NCI-H446 (cell line): ENCODE measurements around the gene TBX18.
A peak's percentile ranks its signal among the peaks of the same experiment; 100 is the strongest.

Experiments
- DNase-seq, 2 experiments: peaks; one replicate each; lab custom pipeline; 2025; lab: John Stamatoyannopoulos, UW

TBX18 gene

GRCh38 chr6:84671183-84671582 lies 93.2 kb downstream of the TBX18 start:
- DNase-seq: peak; percentile 74 to 86

GRCh38 chr6:84669945-84670344 lies 94.5 kb downstream of the TBX18 start:
- no peak for DNase-seq

DNA sequence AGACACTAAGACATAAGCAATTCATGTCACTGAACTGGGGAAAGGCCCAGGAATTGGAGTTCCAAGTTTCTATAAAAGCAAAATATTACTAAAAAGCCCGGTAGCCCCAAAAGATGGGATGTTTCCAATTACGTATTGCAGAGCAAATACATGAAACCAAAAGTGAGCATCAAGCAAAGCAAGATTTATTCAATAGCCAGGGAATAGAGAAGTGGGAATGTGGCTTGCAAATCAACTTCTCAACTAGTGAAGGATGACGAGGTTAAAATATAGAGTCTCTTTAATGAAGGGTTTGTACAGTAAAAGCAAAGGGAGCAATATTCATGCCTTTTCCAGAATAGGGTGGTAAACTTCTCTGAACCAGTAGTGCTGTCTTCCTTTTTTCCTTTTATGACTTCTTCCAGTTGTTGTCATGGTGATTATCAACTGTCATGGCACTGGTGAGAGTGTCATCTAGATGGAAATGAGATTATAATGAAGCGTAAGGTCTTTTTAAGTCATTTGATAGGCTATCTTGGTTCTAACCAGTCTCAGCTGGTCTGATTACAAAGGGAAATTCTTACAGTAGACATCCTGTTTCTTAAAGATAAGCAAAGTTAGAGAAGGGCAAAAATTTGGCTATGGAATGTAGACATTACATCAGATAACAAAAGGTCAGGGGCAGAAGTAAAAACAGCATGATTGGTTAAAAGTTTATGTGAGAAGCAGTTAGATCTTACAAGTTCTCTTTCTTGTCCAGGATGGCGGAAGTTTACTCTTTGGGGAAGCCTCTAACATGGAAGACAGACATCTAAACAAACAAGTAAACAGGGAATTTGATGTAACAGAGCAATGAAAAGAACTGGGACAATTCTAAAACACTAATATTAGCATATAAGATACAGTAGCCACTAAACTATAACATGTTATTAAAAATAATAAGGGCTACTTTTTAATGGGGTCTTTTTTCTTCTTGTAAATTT lies 96.9 kb downstream of the TBX18 start:
- no peak for DNase-seq

DNA sequence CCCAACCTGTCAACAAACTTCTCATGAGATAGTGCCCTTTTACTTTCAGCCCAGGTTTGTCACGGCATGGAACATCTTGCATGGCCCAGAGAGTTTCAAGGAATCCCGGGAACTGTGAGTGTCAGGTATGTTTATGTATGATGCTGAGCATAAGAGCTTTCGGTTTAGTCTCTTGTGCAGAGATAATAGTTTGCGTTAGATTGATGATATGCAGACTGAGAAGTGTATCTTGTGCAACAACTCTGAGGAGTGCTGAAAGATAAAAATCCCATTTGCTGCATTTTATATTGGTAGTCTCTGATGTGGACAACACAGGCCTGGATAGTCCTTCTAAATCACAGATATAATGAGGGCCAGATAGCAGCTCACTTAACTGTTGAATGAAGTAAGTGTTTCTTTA lies 99.0 kb downstream of the TBX18 start:
- DNase-seq: no peak

DNA sequence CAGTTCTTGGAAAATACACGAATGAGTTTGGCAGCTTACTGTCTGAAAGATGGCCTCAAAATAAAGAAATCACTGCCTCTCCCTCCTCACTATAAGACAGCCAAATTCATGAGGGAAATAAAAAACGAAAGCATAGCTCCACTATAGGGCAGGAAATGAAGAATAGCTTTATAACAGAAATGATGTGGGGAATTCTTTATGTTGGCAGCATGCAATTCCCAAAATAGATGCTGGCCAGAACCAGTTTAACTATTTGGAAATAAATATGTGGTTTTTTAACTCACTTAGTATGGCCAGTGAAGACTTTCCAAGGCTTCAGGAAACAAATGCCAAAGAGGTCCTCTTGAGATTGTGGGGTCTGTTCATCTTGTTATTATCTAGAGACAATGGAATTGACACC lies 100.5 kb downstream of the TBX18 start:
- DNase-seq: no peak

GRCh38 chr6:84657486-84657885 lies 106.9 kb downstream of the TBX18 start:
- no peak for DNase-seq

GRCh38 chr6:84657025-84657424 lies 107.4 kb downstream of the TBX18 start:
- DNase-seq: no peak

DNA sequence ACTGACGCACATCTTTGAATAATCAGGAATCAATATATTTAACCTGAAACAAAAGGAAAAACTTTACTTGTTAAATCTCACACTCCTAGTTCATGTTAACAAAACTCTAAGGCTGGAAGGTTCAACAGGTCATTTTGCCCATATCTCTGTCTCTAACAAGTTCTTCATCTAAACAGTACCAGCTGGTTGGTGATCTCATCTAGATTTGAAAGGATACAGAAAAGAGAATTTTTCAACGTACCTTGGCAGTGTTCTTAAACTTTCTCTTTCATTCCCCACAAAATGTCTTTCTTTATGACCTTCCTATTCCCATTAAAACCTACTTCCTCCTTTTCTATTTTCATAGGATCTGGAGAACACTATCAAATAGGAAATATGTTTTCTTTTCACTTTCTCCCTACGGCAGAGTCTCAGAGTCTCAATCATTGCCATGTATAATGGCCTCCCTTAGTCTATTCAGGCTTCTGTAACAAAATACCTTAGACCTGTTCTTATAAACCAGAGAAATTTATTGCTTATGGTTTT lies 111.3 kb downstream of the TBX18 start:
- DNase-seq: no peak

GRCh38 chr6:84652356-84653026 lies 111.9 kb downstream of the TBX18 start:
- DNase-seq: peak in 1 of 2 experiments; percentile 77

- DNase-seq: no peak
Measured at GRCh38 chr6:84651583-84651982, 112.8 kb downstream of the TBX18 start.

DNA sequence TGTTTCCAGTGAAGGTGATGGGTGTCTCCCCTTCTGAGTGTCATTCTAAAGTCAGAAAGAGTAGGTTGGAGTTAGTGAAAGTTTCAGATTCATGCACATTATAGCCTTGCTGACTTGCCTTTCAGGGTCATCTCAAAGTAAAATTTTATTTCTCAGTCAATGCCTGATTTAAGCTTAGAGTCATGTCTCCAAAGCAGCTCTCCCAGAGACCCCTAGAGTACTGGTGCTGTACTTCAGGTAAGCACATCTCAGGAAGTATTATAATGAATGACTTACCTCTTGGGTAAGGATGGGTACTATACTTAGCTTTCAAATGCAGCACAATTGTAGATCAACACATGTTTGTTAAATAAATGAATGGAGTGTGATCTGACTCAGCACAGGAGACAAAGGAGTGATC lies 116.0 kb downstream of the TBX18 start:
- no peak for DNase-seq

DNA sequence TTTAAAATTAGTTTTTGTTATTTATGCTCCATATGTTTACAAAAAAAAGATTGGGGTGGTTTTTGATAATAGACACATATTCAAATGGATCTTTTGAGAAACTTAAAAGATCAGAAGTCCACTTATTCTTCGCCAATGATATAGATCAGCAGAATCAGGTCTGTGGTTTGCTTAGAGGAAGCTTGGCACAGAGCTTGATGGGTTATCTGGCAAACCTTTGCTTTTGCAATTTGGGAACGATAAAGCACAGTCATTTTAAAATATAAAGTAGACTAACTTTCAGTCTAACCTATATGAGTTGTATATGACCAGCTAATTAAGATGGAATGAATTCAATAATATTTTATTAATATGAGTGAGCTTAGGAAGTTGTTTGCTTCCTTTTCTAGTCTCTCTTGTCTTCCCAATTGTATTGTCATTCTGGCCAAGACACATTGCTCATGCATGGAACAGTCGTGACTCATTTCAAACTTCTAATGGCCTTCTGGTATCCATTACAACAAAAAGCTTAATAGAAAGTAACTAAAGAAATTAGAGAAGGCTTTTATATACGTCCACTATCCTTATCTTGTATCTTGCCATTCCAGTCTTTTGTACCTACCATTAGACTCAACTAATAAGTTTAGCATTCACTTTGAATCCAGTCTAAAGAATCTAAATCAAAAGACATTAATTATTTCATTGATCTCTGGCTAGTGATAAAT lies 118.7 kb downstream of the TBX18 start:
- peak in 1 of 2 experiments; percentile 32 for DNase-seq

- no peak for DNase-seq
Measured at GRCh38 chr6:84645000-84645399, 119.4 kb downstream of the TBX18 start.

DNA sequence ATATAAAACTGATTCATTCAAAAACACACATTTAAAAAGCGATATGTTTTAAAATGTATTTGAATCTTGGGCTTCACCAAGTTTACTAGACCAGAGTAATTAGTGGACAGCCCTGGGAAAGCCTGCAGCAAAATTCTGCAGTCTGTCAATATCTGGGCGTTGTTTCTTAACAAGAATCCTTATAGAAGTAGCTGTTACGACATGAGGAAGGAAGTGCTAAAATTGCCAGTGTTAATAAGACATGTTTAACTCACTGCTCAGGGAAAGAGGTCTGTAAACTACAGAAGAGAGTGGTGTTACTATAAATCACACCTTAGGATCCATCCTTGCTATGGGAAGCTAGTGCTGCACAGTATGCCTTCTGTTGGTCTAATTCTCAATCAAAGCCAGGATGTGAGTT lies 120.6 kb downstream of the TBX18 start:
- DNase-seq: no peak

GRCh38 chr6:84641076-84641475 lies 123.3 kb downstream of the TBX18 start:
- DNase-seq: peak in 1 of 2 experiments; percentile 32

GRCh38 chr6:84639396-84639795 lies 125.0 kb downstream of the TBX18 start:
- no peak for DNase-seq

DNA sequence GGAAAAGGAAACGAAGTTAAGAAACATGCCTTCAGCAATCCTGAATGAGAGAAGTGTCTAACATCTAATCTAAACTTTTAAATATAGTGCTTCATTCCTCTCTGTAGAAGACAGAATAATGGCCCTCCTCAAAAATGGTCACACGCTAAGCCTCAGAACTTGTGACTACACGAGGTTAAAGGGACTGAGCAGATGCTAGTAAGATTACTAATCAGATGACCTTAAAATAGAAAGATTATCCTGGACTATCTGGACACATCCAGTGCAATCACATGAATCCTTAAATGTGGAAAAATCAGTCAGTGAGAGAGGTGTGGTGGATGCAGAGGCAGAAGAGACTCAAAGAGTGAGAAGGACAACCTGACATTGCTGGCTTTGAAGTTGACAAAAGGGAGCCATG lies 126.1 kb downstream of the TBX18 start:
- DNase-seq: no peak
